Epithelial cell of esophagus (primary cell): Measurements from ENCODE around the gene LOC128125822.

ENCODE experiments used
- DNase-seq: peaks from one replicate; pipeline ENCODE4 v3.0.0; 2010; ENCODE audit warnings: low read depth
- H3K4me3 ChIP-seq: 2 replicates; pipeline ENCODE4 v1.5.1; 2011; ENCODE audit warnings: mild to moderate bottlenecking, low read length, control low read depth
- CTCF ChIP-seq: IDR thresholded peaks from 2 replicates; pipeline ENCODE4 v1.5.1; 2011; ENCODE audit warnings: low read depth, mild to moderate bottlenecking, low read length, control low read depth, inconsistent platforms; ENCODE audit not compliant: insufficient read depth; ENCODE audit errors: missing control alignments

The LOC128125822 gene

GRCh38 chr6:63565727-63566596, 6.3 kb upstream of the LOC128125822 start:
- TF ChIP-seq CTCF, result no peak
- no peak for DNase-seq
- H3K4me3 ChIP-seq, result no peak overlapping the region

DNA sequence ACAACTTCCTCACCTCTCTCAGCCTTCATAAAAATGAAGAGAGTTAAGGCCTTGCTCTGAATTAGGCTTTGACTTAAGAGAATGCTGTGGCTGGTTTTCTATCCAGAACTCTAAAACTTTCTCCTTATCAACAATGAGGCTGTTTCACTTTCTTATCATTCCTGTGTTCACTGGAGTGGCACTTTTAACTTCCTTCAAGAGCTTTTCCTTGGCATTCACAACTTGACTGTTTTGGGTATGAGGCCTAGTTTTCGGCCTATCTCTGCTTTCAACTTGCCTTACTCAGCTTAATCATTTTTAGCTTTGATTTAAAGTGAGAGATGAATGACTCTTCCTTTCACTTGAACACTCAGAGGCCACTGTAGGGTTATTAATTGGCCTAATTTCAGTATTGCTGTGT, 4.3 kb upstream of the LOC128125822 start:
- DNase-seq, result no peak
- TF ChIP-seq CTCF, result no peak
- no peak overlapping the region for H3K4me3 ChIP-seq

- peak overlapping the region; percentile 62 for H3K4me3 ChIP-seq
- no peak for TF ChIP-seq CTCF
- peak; percentile 95 for DNase-seq
Observed at GRCh38 chr6:63571361-63572043, 778 bp upstream of the LOC128125822 start.

DNA sequence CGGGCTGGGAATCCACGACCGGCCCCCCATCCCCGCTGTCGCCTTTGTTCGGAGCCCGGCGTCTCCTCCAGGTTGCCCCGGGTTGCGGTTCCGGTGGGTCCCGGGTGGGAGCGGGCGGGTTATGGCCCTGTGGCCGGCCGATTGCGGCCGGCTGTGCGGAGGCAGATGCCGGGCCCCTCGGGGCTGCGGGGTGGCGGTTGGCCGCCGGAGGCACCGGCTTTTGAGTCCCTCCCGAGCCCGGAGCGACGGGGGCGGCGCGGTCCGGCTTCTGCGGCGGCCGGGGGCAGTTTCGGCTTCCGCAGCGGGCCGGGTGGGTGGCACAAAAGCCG, 431 bp downstream of the LOC128125822 start:
- H3K4me3 ChIP-seq, result peak overlapping the region; percentile 92
- no peak for DNase-seq
- no peak for TF ChIP-seq CTCF

DNA sequence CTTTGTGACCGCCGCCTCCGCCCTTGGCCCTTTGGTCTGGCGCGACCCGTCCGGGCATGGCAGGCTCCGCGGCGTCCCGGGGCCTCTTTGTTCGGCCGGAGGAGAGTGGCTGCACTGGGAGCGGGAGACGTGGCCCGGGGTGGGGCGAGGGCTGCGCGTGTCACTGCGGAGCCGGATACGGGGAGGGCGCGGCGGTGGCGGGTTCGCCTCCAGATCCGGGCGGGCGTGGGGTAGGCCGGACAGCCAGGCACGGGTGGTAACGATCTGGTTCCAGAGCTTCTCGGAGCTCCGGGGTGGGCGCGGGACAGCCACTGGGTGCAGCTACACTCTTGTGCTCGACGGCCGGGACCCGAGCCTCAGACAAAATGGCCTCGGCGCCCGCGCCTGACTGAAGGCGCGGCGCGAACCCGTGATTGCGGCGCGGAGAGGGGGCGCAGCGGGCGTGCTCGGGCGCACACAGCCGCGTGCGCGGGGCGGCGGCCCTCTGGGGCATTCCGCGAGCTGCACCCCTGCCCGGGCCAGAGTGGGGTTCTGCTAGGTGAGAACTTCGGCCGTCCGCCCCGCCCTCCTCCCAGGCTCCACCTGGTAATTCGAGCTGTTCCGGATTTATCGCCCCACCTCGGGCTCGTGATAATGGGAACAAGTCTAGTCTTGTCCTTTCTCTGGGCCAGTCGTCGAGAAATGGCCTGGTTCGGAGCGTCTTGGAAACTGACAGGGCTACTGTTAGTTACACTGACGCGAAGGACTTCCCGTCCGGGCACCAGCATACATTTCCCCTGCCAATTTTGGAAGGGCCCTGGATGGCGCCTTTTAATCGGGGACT, 1.0 kb downstream of the LOC128125822 start:
- peak; percentile 98 for DNase-seq
- H3K4me3 ChIP-seq, result peak overlapping the region; percentile 92
- no peak for TF ChIP-seq CTCF

- peak; percentile 74 for DNase-seq
- H3K4me3 ChIP-seq, result peak overlapping the region; percentile 92
- peak; percentile 76 for TF ChIP-seq CTCF
Observed at GRCh38 chr6:63573899-63574553, 1.7 kb downstream of the LOC128125822 start.
